ENCODE measurements around the gene PPP2R2C.

The PPP2R2C gene

DNA sequence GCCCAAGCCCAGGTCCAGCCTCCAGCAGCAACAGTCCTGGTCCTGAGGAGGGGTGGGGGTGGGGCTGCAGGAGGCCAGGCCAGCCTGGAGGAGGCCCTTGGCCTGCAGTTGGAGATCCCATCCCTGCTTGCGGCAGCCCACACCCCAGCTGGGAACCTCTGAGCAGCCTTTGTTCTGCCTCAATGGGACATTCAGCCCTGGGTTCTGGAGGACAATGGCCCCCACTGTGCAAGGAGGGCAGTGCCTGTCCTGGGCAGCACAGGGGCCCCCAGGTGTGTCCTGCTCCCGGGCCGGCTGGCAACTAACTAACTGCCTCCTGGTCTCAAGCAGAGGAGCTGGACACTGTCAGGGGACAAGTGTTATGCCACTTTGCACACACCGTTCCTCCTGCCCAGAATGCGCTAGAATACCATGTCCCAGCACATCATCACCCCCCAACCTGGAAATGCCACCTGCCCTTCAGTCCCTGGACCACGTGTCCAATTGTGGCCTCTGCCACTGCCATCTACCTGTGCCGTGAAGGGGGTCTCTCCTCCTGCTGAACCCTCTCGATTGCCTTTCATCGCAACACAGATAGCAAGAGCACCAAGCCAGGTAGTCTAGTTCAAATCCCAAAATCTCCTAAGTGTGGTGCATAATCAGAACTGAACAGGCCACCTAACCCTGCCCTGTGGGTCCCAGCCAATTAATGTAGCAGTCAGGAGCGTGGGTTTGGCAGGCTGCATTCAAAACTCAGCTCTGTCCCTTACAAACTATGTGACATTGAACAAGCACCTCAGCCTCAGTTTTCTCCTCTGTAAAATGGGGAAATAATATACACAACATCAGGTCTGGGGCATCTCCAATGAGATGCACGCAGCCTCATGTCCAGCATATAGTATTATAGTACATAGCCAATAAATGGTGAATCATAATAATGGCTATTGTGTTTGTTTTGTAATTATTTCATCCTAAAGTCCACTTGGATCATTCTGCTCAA lies 8.8 kb downstream of the PPP2R2C start:
- Histone ChIP-seq H3K4me1 (ENCODE audit: control extremely low read depth in 1 of 4, control insufficient read depth in 4 of 4, insufficient read depth in 4 of 4, low read length in 3 of 4) (no peaks in the 10 kb centered on the region), H3K4me3 (ENCODE audit: control insufficient read depth in 1 of 7, extremely low read depth in 1 of 7, insufficient read depth in 4 of 7, low read depth in 2 of 7, low read length in 6 of 7) (no peak overlapping the region), H3K27me3 (replicated peaks in 2 of 5; ENCODE audit: control insufficient read depth in 4 of 5, insufficient read depth in 5 of 5, low read length in 4 of 5) (peaks cover 0 to 77% (median 26%) of the 10 kb centered on the region in 5 experiments), H3K27ac (ENCODE audit: insufficient read depth in 1 of 2, low read depth in 1 of 2, low read length in 2 of 2, poor library complexity in 1 of 2, severe bottlenecking in 2 of 2) (no peak overlapping the region), H3K36me3 (ENCODE audit: control insufficient read depth in 4 of 4, insufficient read depth in 4 of 4, low read length in 3 of 4) (no peaks in the 10 kb centered on the region), H3K9me3 (ENCODE audit: control extremely low read depth in 1 of 5, control insufficient read depth in 4 of 5, insufficient read depth in 2 of 5, low read depth in 1 of 5, low read length in 4 of 5) (peaks cover 0 to 10% (median 0%) of the 10 kb centered on the region in 5 experiments)
- DNase-seq = no peak
- CTCF ChIA-PET = no interaction called here
- POLR2A ChIA-PET = no interaction called here
- WGBS (ENCODE audit: insufficient coverage) = 78% methylated on average over 9 of the region's 11 CpGs

DNA sequence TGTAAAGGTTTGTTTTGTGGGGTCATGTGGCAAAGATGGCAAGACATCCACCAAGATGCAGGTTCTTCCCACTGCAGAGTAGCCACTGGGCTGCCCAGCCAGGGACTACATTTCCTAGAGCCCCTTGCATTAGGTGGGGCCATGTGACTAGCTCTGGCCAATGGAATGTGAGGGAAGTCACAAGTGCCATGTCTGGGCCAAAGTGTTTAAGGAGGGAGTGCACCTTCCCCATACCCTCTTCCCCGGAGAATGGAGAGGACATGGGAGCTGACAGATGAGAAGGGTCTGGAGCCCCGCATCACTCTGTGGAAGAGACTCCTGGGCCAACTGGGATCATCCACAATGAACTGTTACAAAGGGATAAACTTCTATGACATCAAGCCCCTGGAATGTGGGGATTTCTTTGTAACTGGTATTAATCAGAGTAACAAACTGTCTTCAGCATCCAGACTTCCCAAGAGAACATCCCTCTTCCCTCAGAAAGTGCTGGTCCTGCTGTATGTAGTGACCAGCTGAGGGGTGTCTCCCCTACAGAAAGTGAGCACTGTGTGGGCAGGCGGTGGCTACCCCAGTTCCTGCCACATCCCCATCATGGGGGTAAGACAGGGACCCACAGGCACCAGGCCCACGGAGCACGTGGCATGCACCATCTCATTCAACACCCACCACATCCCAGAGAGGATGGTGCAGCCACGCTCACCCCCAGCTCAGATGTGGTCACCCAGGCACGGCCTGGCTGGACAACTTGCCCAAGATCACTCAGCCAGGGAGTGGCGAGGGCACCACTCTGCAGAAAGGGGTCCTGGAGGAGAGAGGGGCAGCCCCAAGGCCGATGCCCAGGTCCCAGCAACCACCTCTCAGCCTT lies 10.9 kb downstream of the PPP2R2C start:
- Histone ChIP-seq H3K4me1 (ENCODE audit: control extremely low read depth in 1 of 4, control insufficient read depth in 4 of 4, insufficient read depth in 4 of 4, low read length in 3 of 4) (no peaks in the 10 kb centered on the region), H3K4me3 (ENCODE audit: control insufficient read depth in 1 of 7, extremely low read depth in 1 of 7, insufficient read depth in 4 of 7, low read depth in 2 of 7, low read length in 6 of 7) (no peak overlapping the region), H3K27me3 (replicated peaks in 2 of 5; ENCODE audit: control insufficient read depth in 4 of 5, insufficient read depth in 5 of 5, low read length in 4 of 5) (peaks cover 0 to 68% (median 11%) of the 10 kb centered on the region in 5 experiments), H3K36me3 (ENCODE audit: control insufficient read depth in 4 of 4, insufficient read depth in 4 of 4, low read length in 3 of 4) (no peaks in the 10 kb centered on the region), H3K9me3 (ENCODE audit: control extremely low read depth in 1 of 5, control insufficient read depth in 4 of 5, insufficient read depth in 2 of 5, low read depth in 1 of 5, low read length in 4 of 5) (peaks cover 0 to 11% (median 0%) of the 10 kb centered on the region in 5 experiments), H3K27ac (ENCODE audit: insufficient read depth in 1 of 2, low read depth in 1 of 2, low read length in 2 of 2, poor library complexity in 1 of 2, severe bottlenecking in 2 of 2) (no peak overlapping the region)
- ChIA-PET POLR2A (no interaction called here), CTCF (no interaction called here)
- 91% methylated on average over 5 of the region's 9 CpGs for WGBS (ENCODE audit: insufficient coverage)
- DNase-seq = no peak

DNA sequence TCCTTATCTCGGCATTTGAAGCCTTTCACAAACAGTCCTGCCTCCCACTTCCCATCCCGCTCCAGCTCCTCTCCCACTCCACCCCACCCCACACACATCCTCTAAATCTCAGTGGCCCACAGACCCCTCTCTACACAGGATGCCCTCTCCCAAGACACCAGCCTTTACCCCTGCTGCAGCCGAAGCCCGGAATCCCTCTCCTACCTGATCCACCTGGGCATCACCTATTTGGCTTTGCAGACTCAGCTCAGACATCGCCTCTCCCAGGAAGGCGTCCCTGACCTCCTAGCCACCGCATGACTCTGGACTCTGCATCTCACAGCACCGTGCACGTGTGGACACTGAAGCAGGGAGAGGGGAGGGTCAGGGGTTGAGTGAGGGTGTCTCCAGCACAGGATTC lies 11.5 kb downstream of the PPP2R2C start:
- Histone ChIP-seq H3K27ac (ENCODE audit: insufficient read depth in 1 of 2, low read depth in 1 of 2, low read length in 2 of 2, poor library complexity in 1 of 2, severe bottlenecking in 2 of 2) (no peak overlapping the region), H3K4me3 (ENCODE audit: control insufficient read depth in 1 of 7, extremely low read depth in 1 of 7, insufficient read depth in 4 of 7, low read depth in 2 of 7, low read length in 6 of 7) (no peak overlapping the region), H3K27me3 (replicated peaks in 2 of 5; ENCODE audit: control insufficient read depth in 4 of 5, insufficient read depth in 5 of 5, low read length in 4 of 5) (peaks cover 0 to 62% (median 9%) of the 10 kb centered on the region in 5 experiments), H3K4me1 (ENCODE audit: control extremely low read depth in 1 of 4, control insufficient read depth in 4 of 4, insufficient read depth in 4 of 4, low read length in 3 of 4) (no peaks in the 10 kb centered on the region), H3K36me3 (ENCODE audit: control insufficient read depth in 4 of 4, insufficient read depth in 4 of 4, low read length in 3 of 4) (no peaks in the 10 kb centered on the region), H3K9me3 (ENCODE audit: control extremely low read depth in 1 of 5, control insufficient read depth in 4 of 5, insufficient read depth in 2 of 5, low read depth in 1 of 5, low read length in 4 of 5) (peaks cover 0 to 11% (median 0%) of the 10 kb centered on the region in 5 experiments)
- ChIA-PET CTCF (no interaction called here), POLR2A (interaction anchor here (0.5 kb wide), 1 partner anchor 13 kb away, joined by 5 read pairs; no protein-coding TSS in a partner anchor)
- WGBS (ENCODE audit: insufficient coverage) = 77% methylated on average over 7 of the region's 9 CpGs
- no peak for DNase-seq

DNA sequence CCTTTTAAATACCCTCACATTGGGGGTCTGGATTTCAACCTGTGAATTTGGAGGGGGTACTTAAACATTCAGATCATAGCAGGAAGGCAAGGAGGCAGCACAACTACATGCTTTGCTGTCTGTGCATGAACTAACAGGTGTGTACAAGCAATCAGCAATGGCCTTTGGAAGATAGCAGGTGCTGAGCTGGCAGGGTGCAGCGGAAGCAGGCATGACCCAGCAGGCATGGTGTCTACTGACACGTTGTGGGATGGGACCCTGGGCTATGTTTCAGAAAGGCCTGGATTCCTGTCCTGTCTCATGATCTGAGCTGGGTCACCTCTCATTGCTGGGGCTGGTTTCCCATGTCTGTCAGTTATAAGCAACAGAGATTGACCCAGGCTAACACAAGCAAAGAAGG lies 13.9 kb downstream of the PPP2R2C start:
- no peak for DNase-seq
- no peak overlapping the region for H3K4me3 ChIP-seq (ENCODE audit: control insufficient read depth in 1 of 7, extremely low read depth in 1 of 7, insufficient read depth in 4 of 7, low read depth in 2 of 7, low read length in 6 of 7)
- no peaks in the 10 kb centered on the region for H3K4me1 ChIP-seq (ENCODE audit: control extremely low read depth in 1 of 4, control insufficient read depth in 4 of 4, insufficient read depth in 4 of 4, low read length in 3 of 4)
- H3K36me3 ChIP-seq (ENCODE audit: control insufficient read depth in 4 of 4, insufficient read depth in 4 of 4, low read length in 3 of 4) = no peaks in the 10 kb centered on the region
- H3K9me3 ChIP-seq (ENCODE audit: control extremely low read depth in 1 of 5, control insufficient read depth in 4 of 5, insufficient read depth in 2 of 5, low read depth in 1 of 5, low read length in 4 of 5) = peaks cover 0 to 11% (median 0%) of the 10 kb centered on the region in 5 experiments
- ChIA-PET CTCF (no interaction called here), POLR2A (no interaction called here)
- 94% methylated on average over 2 of the region's 2 CpGs for WGBS (ENCODE audit: insufficient coverage)
- H3K27ac ChIP-seq (ENCODE audit: insufficient read depth in 1 of 2, low read depth in 1 of 2, low read length in 2 of 2, poor library complexity in 1 of 2, severe bottlenecking in 2 of 2) = no peak overlapping the region
- H3K27me3 ChIP-seq (replicated peaks in 2 of 5; ENCODE audit: control insufficient read depth in 4 of 5, insufficient read depth in 5 of 5, low read length in 4 of 5) = peaks cover 0 to 68% (median 5%) of the 10 kb centered on the region in 5 experiments

DNA sequence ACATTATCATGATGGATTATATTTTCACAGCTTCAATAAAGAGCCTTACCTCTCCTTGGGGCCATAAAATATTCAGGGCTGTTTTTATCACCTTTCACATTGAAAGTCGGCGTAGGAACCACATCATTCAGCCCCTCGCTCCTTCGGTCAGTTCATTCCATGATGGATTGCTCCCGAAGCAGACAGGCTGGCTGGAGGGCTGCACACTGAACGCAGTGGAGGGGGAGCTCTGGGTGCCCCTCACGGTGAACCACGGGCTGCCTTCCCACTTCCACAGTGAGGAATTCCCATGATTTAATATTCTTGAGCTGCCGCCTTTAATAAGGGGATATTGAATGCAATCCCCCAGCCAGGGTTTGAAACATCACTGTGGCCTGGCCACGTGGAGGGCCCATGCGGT lies 16.0 kb downstream of the PPP2R2C start:
- DNase-seq = no peak
- no peak overlapping the region for H3K27ac ChIP-seq (ENCODE audit: insufficient read depth in 1 of 2, low read depth in 1 of 2, low read length in 2 of 2, poor library complexity in 1 of 2, severe bottlenecking in 2 of 2)
- no peak overlapping the region for H3K4me3 ChIP-seq (ENCODE audit: control insufficient read depth in 1 of 7, extremely low read depth in 1 of 7, insufficient read depth in 4 of 7, low read depth in 2 of 7, low read length in 6 of 7)
- WGBS (ENCODE audit: insufficient coverage) = 82% methylated on average over 11 of the region's 11 CpGs
- CTCF ChIA-PET = interaction anchor here (0.6 kb wide), 1 partner anchor 139 kb away, joined by 3 read pairs; no protein-coding TSS in a partner anchor
- peaks cover 0 to 65% (median 5%) of the 10 kb centered on the region in 5 experiments for H3K27me3 ChIP-seq (replicated peaks in 2 of 5; ENCODE audit: control insufficient read depth in 4 of 5, insufficient read depth in 5 of 5, low read length in 4 of 5)
- H3K4me1 ChIP-seq (ENCODE audit: control extremely low read depth in 1 of 4, control insufficient read depth in 4 of 4, insufficient read depth in 4 of 4, low read length in 3 of 4) = no peaks in the 10 kb centered on the region
- POLR2A ChIA-PET = no interaction called here
- no peaks in the 10 kb centered on the region for H3K36me3 ChIP-seq (ENCODE audit: control insufficient read depth in 4 of 4, insufficient read depth in 4 of 4, low read length in 3 of 4)
- peaks cover 0 to 11% (median 0%) of the 10 kb centered on the region in 5 experiments for H3K9me3 ChIP-seq (ENCODE audit: control extremely low read depth in 1 of 5, control insufficient read depth in 4 of 5, insufficient read depth in 2 of 5, low read depth in 1 of 5, low read length in 4 of 5)

DNA sequence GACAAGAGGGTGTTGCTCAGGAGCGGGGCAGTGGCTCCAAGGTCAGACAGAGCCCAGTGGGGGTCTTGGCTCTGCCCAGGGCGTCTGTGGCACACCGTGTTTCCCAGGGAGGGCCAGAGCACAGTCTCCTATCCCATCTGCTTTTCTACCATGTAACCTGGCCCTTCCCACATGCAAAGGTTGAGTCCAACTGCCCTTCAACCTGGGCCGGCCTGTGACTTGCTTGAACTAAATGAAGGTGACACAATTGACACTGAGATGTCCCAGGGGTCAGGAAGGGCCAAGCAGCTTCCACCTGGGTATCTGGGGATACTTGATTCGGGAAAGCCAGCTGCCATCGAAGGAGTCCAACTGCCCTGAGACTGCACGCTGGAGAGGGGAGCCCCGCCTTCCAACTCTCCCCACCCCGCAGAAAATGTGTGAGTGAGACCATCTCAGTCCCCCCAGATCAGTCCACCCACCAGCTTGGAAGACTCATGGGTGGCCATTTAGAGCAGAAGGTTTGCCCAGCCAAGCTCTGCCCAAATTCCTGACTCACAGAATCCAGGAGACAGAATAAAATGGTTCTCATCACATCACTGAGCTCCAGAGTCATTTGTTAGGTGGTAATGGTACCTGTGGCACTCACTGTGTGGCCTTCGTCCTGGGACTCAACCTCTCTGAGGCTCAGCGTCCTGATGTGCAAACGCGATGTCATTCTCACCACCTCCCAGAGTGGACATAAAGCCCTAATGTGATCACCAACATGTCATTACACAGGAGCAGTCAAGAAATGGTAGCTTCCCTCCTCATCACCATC lies 18.1 kb downstream of the PPP2R2C start:
- 75% methylated on average over 12 of the region's 13 CpGs for WGBS (ENCODE audit: insufficient coverage)
- Histone ChIP-seq H3K9me3 (ENCODE audit: control extremely low read depth in 1 of 5, control insufficient read depth in 4 of 5, insufficient read depth in 2 of 5, low read depth in 1 of 5, low read length in 4 of 5) (peaks cover 0 to 9% (median 0%) of the 10 kb centered on the region in 5 experiments), H3K27ac (ENCODE audit: insufficient read depth in 1 of 2, low read depth in 1 of 2, low read length in 2 of 2, poor library complexity in 1 of 2, severe bottlenecking in 2 of 2) (no peak overlapping the region), H3K4me3 (ENCODE audit: control insufficient read depth in 1 of 7, extremely low read depth in 1 of 7, insufficient read depth in 4 of 7, low read depth in 2 of 7, low read length in 6 of 7) (no peak overlapping the region), H3K27me3 (replicated peaks in 2 of 5; ENCODE audit: control insufficient read depth in 4 of 5, insufficient read depth in 5 of 5, low read length in 4 of 5) (peaks cover 0 to 47% (median 3%) of the 10 kb centered on the region in 5 experiments), H3K4me1 (ENCODE audit: control extremely low read depth in 1 of 4, control insufficient read depth in 4 of 4, insufficient read depth in 4 of 4, low read length in 3 of 4) (no peaks in the 10 kb centered on the region), H3K36me3 (ENCODE audit: control insufficient read depth in 4 of 4, insufficient read depth in 4 of 4, low read length in 3 of 4) (no peaks in the 10 kb centered on the region)
- DNase-seq = no peak
- POLR2A ChIA-PET = no interaction called here
- CTCF ChIA-PET = no interaction called here
